Activated naive CD4-positive, alpha-beta T cell treated with anti-CD3 and anti-CD28 coated beads for 36 hours (primary cell): Measurements from ENCODE around the gene PGAM1. TPM values are rescaled to one million over a fixed set of nuclear protein-coding genes. Genes with fewer than 3 reads are reported as not detected.

Experiments
- total RNA-seq, 2 experiments: library from RNA; stranded (reverse); gene quantifications; one replicate each; pipeline ENCODE4 v1.2.3, GENCODE V29; 2021

The PGAM1 gene
- total RNA-seq, 2 experiments from 2014 or later: 1,371 to 1,393 TPM

Other genes starting within 250 kb of the PGAM1 start
- under 1 TPM; 0.44 to 0.60 TPM for gene SLIT1, start 240.2 kb upstream of the PGAM1 start, total RNA-seq
- gene ARHGAP19, start 133.6 kb upstream of the PGAM1 start, total RNA-seq: 10 to 100 TPM; 76.7 to 91.9 TPM
- 1 to 10 TPM; 2.3 to 3.0 TPM for gene FRAT1, start 106.9 kb upstream of the PGAM1 start, total RNA-seq
- 1 to 10 TPM; 5.1 to 5.6 TPM for gene FRAT2, start 91.5 kb upstream of the PGAM1 start, total RNA-seq
- gene RRP12, start 24.9 kb upstream of the PGAM1 start, total RNA-seq: 10 to 100 TPM; 51.0 to 55.2 TPM
- 10 to 100 TPM; 54.9 to 64.0 TPM for gene EXOSC1, start 19.8 kb downstream of the PGAM1 start, total RNA-seq
- 10 to 100 TPM; 20.7 to 26.5 TPM for gene ZDHHC16, start 20.0 kb downstream of the PGAM1 start, total RNA-seq
- gene MMS19, start 72.2 kb downstream of the PGAM1 start, total RNA-seq: 10 to 100 TPM; 95.0 to 95.6 TPM
- 1 to 10 TPM in 1 of 2 experiments, under 1 TPM in 1; 0.86 to 1.3 TPM for gene UBTD1, start 72.7 kb downstream of the PGAM1 start, total RNA-seq
- under 1 TPM in 1 of 2 experiments, not detected in 1; 0.26 TPM for gene ANKRD2, start 146.6 kb downstream of the PGAM1 start, total RNA-seq
- not detected for gene HOGA1, start 158.2 kb downstream of the PGAM1 start, total RNA-seq
- gene C10orf62, start 163.5 kb downstream of the PGAM1 start, total RNA-seq: not detected
- 10 to 100 TPM; 10.7 TPM for gene MORN4, start 207.3 kb downstream of the PGAM1 start, total RNA-seq
- 1 to 10 TPM; 8.9 to 9.4 TPM for gene PI4K2A, start 214.5 kb downstream of the PGAM1 start, total RNA-seq